GM23338 (cell line): ENCODE results near the gene MTHFSD. TPM values are rescaled to one million over a fixed set of nuclear protein-coding genes. Genes with fewer than 3 reads are reported as not detected.

Source experiments
- ATAC-seq: fragments of 200-7000 bp; cut with Tn5 transposase; 3 replicates; pipeline ENCODE4 v1.9.1; 2020
- DNase-seq: peaks from one replicate; pipeline ENCODE4 v3.0.0-alpha.2; 2015; ENCODE audit warnings: low spot score
- H2AFZ ChIP-seq: fragments of 200-600 bp; sonication (generic); 2 replicates; pipeline ENCODE4 v1.8.0; 2016; ENCODE audit warnings: antibody characterized with exemption, mild to moderate bottlenecking, moderate library complexity
- H3F3A ChIP-seq: fragments of 200-600 bp; sonication (generic); replicated peaks from 2 replicates; pipeline ENCODE4 v1.8.0; 2017; ENCODE audit warnings: antibody characterized with exemption, mixed run types, low read depth
- H3K27ac ChIP-seq: fragments of 200-600 bp; sonication (generic); 2 replicates; pipeline ENCODE4 v1.6.1; 2016; ENCODE audit warnings: low read depth
- H3K27me3 ChIP-seq: fragments of 200-600 bp; sonication (generic); 2 replicates; pipeline ENCODE4 v1.8.0; 2016; ENCODE audit warnings: mild to moderate bottlenecking, mixed run types, moderate library complexity; ENCODE audit not compliant: insufficient read depth
- H3K36me3 ChIP-seq: fragments of 200-600 bp; sonication (generic); 2 replicates; pipeline ENCODE4 v1.8.0; 2016; ENCODE audit warnings: mild to moderate bottlenecking; ENCODE audit not compliant: insufficient read depth
- H3K4me1 ChIP-seq: fragments of 200-600 bp; sonication (generic); 2 replicates; pipeline ENCODE4 v1.8.0; 2016; ENCODE audit warnings: mild to moderate bottlenecking, moderate library complexity; ENCODE audit not compliant: insufficient read depth
- H3K4me2 ChIP-seq: fragments of 200-600 bp; sonication (generic); 2 replicates; pipeline ENCODE4 v1.7.1; 2017; ENCODE audit warnings: mixed run types
- H3K4me3 ChIP-seq: fragments of 200-600 bp; sonication (generic); 2 replicates; pipeline ENCODE4 v1.6.1; 2016; ENCODE audit warnings: mixed run types
- H3K79me2 ChIP-seq: fragments of 200-600 bp; sonication (generic); replicated peaks from 2 replicates; pipeline ENCODE4 v1.8.0; 2017; ENCODE audit warnings: mild to moderate bottlenecking; ENCODE audit not compliant: insufficient read depth
- H3K9me2 ChIP-seq: fragments of 200-600 bp; sonication (generic); 2 replicates; pipeline ENCODE4 v1.8.0; 2017; ENCODE audit not compliant: insufficient read depth
- H4K20me1 ChIP-seq: fragments of 200-600 bp; sonication (generic); replicated peaks from 2 replicates; pipeline ENCODE4 v1.8.0; 2017; ENCODE audit warnings: mild to moderate bottlenecking; ENCODE audit not compliant: insufficient read depth
- H3K27ac Mint-ChIP-seq: 2 replicates; pipeline ENCODE4 v1.8.0; 2020; ENCODE audit warnings: inconsistent platforms, mild to moderate bottlenecking, moderate library complexity, mixed read lengths
- H3K27me3 Mint-ChIP-seq: 3 replicates; pipeline ENCODE4 v1.8.0; 2022; ENCODE audit warnings: low read depth, mild to moderate bottlenecking, moderate library complexity, mixed read lengths, inconsistent platforms; ENCODE audit not compliant: insufficient read depth, poor library complexity
- H3K36me3 Mint-ChIP-seq: 3 replicates; pipeline ENCODE4 v1.8.0; 2021; ENCODE audit warnings: low read depth, mild to moderate bottlenecking, inconsistent platforms, moderate library complexity, mixed read lengths
- H3K4me1 Mint-ChIP-seq: 3 replicates; pipeline ENCODE4 v1.8.0; 2020; ENCODE audit warnings: mild to moderate bottlenecking, inconsistent platforms, mixed read lengths
- H3K4me3 Mint-ChIP-seq: 3 replicates; pipeline ENCODE4 v1.8.0; 2021; ENCODE audit warnings: moderate library complexity, mild to moderate bottlenecking, inconsistent platforms, mixed read lengths
- H3K9me3 Mint-ChIP-seq: 3 replicates; pipeline ENCODE4 v1.8.0; 2020; ENCODE audit warnings: moderate library complexity, mild to moderate bottlenecking, inconsistent platforms, mixed read lengths
- CREB1 ChIP-seq: fragments of 250-450 bp; sonication (Bioruptor Pico); IDR thresholded peaks from 2 replicates; pipeline ENCODE4 v1.5.0; 2020; ENCODE audit warnings: low read depth, mild to moderate bottlenecking, moderate library complexity
- EZH2 ChIP-seq: fragments of 200-600 bp; sonication (generic); IDR thresholded peaks from one replicate; pipeline ENCODE4 v1.8.0; 2017; ENCODE audit warnings: antibody characterized with exemption, mild to moderate bottlenecking, low read depth; ENCODE audit not compliant: unreplicated experiment
- EZH2phosphoT487 ChIP-seq: fragments of 200-600 bp; sonication (generic); IDR thresholded peaks from one replicate; pipeline ENCODE4 v1.8.1; 2018; ENCODE audit warnings: antibody characterized with exemption; ENCODE audit not compliant: unreplicated experiment
- JUNB ChIP-seq: IDR thresholded peaks from one replicate; pipeline ENCODE4 v1.6.1; 2016; ENCODE audit warnings: antibody characterized with exemption; ENCODE audit not compliant: unreplicated experiment
- NANOG ChIP-seq: IDR thresholded peaks from 2 replicates; pipeline ENCODE4 v1.6.1; 2016; ENCODE audit warnings: antibody characterized with exemption, borderline replicate concordance
- POLR2AphosphoS5 ChIP-seq: IDR thresholded peaks from 2 replicates; pipeline ENCODE4 v1.6.1; 2016; ENCODE audit warnings: antibody characterized with exemption, low read depth
- STAT1 ChIP-seq: IDR thresholded peaks from one replicate; pipeline ENCODE4 v1.6.1; 2016; ENCODE audit warnings: antibody characterized with exemption; ENCODE audit not compliant: unreplicated experiment
- ZNF331 ChIP-seq: fragments of 250-450 bp; sonication (Bioruptor Pico); IDR thresholded peaks from 2 replicates; pipeline ENCODE4 v1.5.0; 2020; ENCODE audit warnings: low read depth, mild to moderate bottlenecking, moderate library complexity
- polyA plus RNA-seq: library from polyadenylated mRNA; unstranded; fragments of >200 nt; fragmentation: Nextera tagmentation; extraction: Ambion mirVana; gene quantifications from 2 replicates; pipeline ENCODE4 v1.2.1, GENCODE V29; 2016
- total RNA-seq: library from RNA; depleted of rRNA; stranded (reverse); fragments of >200 nt; shearing (Covaris generic); gene quantifications from 2 replicates; pipeline ENCODE4 v1.2.3, GENCODE V29; 2014
- TF ChIP-seq, protein P1 (sequence below), 2 experiments: fragments of 200-600 bp in 1 of 2; sonication (generic) in 1 of 2; conservative IDR thresholded peaks; 2 replicates each; pipeline versions ENCODE4 v1.5.1 to v1.6.1; 2016 to 2017; ENCODE audit warnings: antibody characterized with exemption in 2 of 2, low read depth in 2 of 2, mild to moderate bottlenecking in 2 of 2, moderate library complexity in 1 of 2
- TF ChIP-seq, protein P2 (sequence below): fragments of 250-450 bp; sonication (Bioruptor Pico); IDR thresholded peaks from 2 replicates; pipeline ENCODE4 v1.5.0; 2020; ENCODE audit warnings: mild to moderate bottlenecking, moderate library complexity

MTHFSD gene
- total and polyA plus RNA-seq, 2 experiments from 2014 or later = 7.2 to 8.1 TPM

DNA sequence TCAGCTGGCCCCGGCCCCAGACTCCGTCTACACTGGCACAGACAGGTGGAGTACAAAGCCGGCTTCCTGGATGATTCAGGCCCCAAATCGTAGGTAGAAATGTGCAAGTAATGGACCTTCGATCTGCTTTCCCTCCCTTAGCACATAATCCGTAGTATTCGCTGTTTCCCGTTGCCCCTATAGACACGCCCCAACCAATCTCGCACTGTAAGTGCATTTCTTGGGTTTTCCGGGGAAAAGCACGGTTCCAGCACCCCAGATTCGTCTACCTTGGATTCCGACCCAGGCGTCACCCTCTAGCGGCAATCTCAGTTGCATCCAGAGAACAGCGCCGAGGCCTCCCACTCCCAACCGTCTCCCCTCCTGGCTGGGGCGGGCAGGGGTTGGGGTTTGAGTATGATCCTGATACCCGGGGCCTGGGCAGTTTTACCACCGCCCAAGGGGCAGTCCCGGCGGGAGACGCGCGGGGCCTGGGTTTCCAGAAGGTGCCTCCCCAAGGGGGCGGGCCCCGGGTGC is 56.8 kb downstream of the MTHFSD start:
- no peaks in the 10 kb centered on the region for H3K9me2 ChIP-seq
- peak overlapping the region; percentile 41; the same call in 1 of the 2 replicates for H3K4me3 ChIP-seq
- H3K9me3 Mint-ChIP-seq = peaks cover 3% of the 10 kb centered on the region; the same call in 2 of the 3 replicates
- peaks cover 99% of the 10 kb centered on the region for H3K27me3 Mint-ChIP-seq
- H3K4me1 Mint-ChIP-seq = peaks cover 50% of the 10 kb centered on the region
- DNase-seq (no peak), ATAC-seq (peak; percentile 7)
- no peak overlapping the region for H3K27ac Mint-ChIP-seq
- peak overlapping the region; percentile 60 for H3K4me3 Mint-ChIP-seq
- peaks cover 31% of the 10 kb centered on the region for H4K20me1 ChIP-seq
- H3K36me3 ChIP-seq = no peaks in the 10 kb centered on the region
- H3K36me3 Mint-ChIP-seq = no peaks in the 10 kb centered on the region
- no peaks in the 10 kb centered on the region for H3K79me2 ChIP-seq
- H3K27ac ChIP-seq = no peak overlapping the region
- peaks cover 29% of the 10 kb centered on the region for H3F3A ChIP-seq
- H3K4me1 ChIP-seq = peaks cover 54% of the 10 kb centered on the region
- peak overlapping the region; percentile 62; the same call in 1 of the 2 replicates for H3K4me2 ChIP-seq
- H3K27me3 ChIP-seq = peaks cover 100% of the 10 kb centered on the region
- TF ChIP-seq NANOG (no peak), JUNB (no peak), EZH2 (peak; percentile 97), EZH2phosphoT487 (peak; percentile 96)
- TF ChIP-seq, protein P1, sequence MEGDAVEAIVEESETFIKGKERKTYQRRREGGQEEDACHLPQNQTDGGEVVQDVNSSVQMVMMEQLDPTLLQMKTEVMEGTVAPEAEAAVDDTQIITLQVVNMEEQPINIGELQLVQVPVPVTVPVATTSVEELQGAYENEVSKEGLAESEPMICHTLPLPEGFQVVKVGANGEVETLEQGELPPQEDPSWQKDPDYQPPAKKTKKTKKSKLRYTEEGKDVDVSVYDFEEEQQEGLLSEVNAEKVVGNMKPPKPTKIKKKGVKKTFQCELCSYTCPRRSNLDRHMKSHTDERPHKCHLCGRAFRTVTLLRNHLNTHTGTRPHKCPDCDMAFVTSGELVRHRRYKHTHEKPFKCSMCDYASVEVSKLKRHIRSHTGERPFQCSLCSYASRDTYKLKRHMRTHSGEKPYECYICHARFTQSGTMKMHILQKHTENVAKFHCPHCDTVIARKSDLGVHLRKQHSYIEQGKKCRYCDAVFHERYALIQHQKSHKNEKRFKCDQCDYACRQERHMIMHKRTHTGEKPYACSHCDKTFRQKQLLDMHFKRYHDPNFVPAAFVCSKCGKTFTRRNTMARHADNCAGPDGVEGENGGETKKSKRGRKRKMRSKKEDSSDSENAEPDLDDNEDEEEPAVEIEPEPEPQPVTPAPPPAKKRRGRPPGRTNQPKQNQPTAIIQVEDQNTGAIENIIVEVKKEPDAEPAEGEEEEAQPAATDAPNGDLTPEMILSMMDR (conservative IDR thresholded peaks at IDR 0.05; ENCODE audit: low read depth in 2 of 2) = peak in 1 of 2 experiments; percentile 16; a peak in 1 of 4 replicates
- no peak overlapping the region for H2AFZ ChIP-seq

DNA sequence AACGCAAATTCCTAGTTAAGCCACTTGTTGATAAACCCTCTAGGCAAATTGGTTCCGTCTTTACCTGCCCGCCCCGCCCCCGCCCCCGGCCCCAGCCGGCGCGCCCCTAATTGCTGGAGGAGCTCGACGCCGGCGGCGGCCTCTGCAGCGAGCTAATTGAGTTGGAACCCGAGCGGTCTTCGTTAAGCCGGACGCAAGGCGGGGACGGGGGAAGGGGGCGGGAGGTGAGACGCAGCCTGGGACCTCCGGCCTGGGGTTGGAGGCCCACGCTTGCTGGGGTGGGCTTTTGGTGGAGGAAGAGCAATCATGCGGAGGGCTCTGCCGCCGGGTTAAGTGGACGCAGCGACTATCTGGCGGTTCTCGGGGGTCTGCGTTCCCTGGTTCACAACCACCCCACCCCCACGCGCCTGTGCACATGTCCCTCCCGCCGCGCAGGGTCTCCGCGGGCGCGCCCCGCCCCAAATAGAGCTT is 57.4 kb downstream of the MTHFSD start:
- ATAC-seq (peak; percentile 17), DNase-seq (peak; percentile 77)
- Mint-ChIP-seq H3K4me3 (no peak overlapping the region), H3K36me3 (no peaks in the 10 kb centered on the region), H3K4me1 (peaks cover 50% of the 10 kb centered on the region), H3K27ac (no peak overlapping the region), H3K27me3 (peaks cover 99% of the 10 kb centered on the region), H3K9me3 (peaks cover 3% of the 10 kb centered on the region; the same call in 2 of the 3 replicates)
- H2AFZ ChIP-seq = no peak overlapping the region
- peak overlapping the region; percentile 73; the same call in 1 of the 2 replicates for H3K4me2 ChIP-seq
- H4K20me1 ChIP-seq = peaks cover 25% of the 10 kb centered on the region
- no peaks in the 10 kb centered on the region for H3K9me2 ChIP-seq
- H3F3A ChIP-seq = peaks cover 24% of the 10 kb centered on the region
- no peaks in the 10 kb centered on the region for H3K36me3 ChIP-seq
- no peaks in the 10 kb centered on the region for H3K79me2 ChIP-seq
- H3K4me3 ChIP-seq = peak overlapping the region; percentile 47
- peaks cover 100% of the 10 kb centered on the region for H3K27me3 ChIP-seq
- peaks cover 48% of the 10 kb centered on the region for H3K4me1 ChIP-seq
- no peak overlapping the region for H3K27ac ChIP-seq
- no peak for TF ChIP-seq ZNF331
- no peak for TF ChIP-seq JUNB
- peak; percentile 16 for TF ChIP-seq EZH2phosphoT487
- no peak for TF ChIP-seq CREB1 (CRISPR knock-in tag)
- TF ChIP-seq POLR2AphosphoS5 = no peak
- no peak for TF ChIP-seq STAT1
- TF ChIP-seq, protein P2, sequence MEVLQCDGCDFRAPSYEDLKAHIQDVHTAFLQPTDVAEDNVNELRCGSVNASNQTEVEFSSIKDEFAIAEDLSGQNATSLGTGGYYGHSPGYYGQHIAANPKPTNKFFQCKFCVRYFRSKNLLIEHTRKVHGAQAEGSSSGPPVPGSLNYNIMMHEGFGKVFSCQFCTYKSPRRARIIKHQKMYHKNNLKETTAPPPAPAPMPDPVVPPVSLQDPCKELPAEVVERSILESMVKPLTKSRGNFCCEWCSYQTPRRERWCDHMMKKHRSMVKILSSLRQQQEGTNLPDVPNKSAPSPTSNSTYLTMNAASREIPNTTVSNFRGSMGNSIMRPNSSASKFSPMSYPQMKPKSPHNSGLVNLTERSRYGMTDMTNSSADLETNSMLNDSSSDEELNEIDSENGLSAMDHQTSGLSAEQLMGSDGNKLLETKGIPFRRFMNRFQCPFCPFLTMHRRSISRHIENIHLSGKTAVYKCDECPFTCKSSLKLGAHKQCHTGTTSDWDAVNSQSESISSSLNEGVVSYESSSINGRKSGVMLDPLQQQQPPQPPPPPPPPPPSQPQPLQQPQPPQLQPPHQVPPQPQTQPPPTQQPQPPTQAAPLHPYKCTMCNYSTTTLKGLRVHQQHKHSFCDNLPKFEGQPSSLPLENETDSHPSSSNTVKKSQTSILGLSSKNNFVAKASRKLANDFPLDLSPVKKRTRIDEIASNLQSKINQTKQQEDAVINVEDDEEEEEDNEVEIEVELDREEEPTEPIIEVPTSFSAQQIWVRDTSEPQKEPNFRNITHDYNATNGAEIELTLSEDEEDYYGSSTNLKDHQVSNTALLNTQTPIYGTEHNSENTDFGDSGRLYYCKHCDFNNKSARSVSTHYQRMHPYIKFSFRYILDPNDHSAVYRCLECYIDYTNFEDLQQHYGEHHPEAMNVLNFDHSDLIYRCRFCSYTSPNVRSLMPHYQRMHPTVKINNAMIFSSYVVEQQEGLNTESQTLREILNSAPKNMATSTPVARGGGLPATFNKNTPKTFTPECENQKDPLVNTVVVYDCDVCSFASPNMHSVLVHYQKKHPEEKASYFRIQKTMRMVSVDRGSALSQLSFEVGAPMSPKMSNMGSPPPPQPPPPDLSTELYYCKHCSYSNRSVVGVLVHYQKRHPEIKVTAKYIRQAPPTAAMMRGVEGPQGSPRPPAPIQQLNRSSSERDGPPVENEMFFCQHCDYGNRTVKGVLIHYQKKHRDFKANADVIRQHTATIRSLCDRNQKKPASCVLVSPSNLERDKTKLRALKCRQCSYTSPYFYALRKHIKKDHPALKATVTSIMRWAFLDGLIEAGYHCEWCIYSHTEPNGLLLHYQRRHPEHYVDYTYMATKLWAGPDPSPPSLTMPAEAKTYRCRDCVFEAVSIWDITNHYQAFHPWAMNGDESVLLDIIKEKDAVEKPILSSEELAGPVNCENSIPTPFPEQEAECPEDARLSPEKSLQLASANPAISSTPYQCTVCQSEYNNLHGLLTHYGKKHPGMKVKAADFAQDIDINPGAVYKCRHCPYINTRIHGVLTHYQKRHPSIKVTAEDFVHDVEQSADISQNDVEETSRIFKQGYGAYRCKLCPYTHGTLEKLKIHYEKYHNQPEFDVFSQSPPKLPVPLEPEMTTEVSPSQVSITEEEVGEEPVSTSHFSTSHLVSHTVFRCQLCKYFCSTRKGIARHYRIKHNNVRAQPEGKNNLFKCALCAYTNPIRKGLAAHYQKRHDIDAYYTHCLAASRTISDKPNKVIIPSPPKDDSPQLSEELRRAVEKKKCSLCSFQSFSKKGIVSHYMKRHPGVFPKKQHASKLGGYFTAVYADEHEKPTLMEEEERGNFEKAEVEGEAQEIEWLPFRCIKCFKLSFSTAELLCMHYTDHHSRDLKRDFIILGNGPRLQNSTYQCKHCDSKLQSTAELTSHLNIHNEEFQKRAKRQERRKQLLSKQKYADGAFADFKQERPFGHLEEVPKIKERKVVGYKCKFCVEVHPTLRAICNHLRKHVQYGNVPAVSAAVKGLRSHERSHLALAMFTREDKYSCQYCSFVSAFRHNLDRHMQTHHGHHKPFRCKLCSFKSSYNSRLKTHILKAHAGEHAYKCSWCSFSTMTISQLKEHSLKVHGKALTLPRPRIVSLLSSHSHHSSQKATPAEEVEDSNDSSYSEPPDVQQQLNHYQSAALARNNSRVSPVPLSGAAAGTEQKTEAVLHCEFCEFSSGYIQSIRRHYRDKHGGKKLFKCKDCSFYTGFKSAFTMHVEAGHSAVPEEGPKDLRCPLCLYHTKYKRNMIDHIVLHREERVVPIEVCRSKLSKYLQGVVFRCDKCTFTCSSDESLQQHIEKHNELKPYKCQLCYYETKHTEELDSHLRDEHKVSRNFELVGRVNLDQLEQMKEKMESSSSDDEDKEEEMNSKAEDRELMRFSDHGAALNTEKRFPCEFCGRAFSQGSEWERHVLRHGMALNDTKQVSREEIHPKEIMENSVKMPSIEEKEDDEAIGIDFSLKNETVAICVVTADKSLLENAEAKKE = no peak
